Kidney (tissue), 14 donors: Measurements from ENCODE around the gene APBB2. TPM values are rescaled to one million over a fixed set of nuclear protein-coding genes. Genes with fewer than 3 reads are reported as not detected.
A peak's percentile ranks its signal among the peaks of the same experiment; 100 is the strongest.

Experiments used
- DNase-seq, 5 donors: peaks; one replicate each; pipeline ENCODE4 v3.0.0-alpha.2; 2013 to 2020
- FAIRE-seq: peaks from 2 replicates; lab custom pipeline; 2012; peaks lifted over from hg19 to GRCh38; lab: Jason Lieb, UNC
- H3K27ac ChIP-seq, 2 donors: one replicate each; pipeline ENCODE4 v1.7.0; 2013; ENCODE audit warnings: low read depth in 2 of 2, low read length in 2 of 2, inconsistent platforms in 1 of 2
- H3K27me3 ChIP-seq: one replicate; pipeline ENCODE4 v1.7.1; 2013; ENCODE audit warnings: low read length, inconsistent platforms; ENCODE audit not compliant: control insufficient read depth, insufficient read depth
- H3K36me3 ChIP-seq, 3 donors: one replicate each; pipeline versions ENCODE4 v1.7.0 to v1.7.1; 2013; ENCODE audit warnings: low read length in 3 of 3, control low read depth in 1 of 3, inconsistent platforms in 1 of 3; ENCODE audit not compliant: insufficient read depth in 3 of 3, control insufficient read depth in 2 of 3
- H3K4me1 ChIP-seq, 3 donors: one replicate each; pipeline versions ENCODE4 v1.7.0 to v1.7.1; 2013; ENCODE audit warnings: low read length in 3 of 3, inconsistent platforms in 1 of 3, low read depth in 1 of 3; ENCODE audit not compliant: control insufficient read depth in 2 of 3, insufficient read depth in 2 of 3
- H3K4me3 ChIP-seq, 3 donors: one replicate each; pipeline versions ENCODE4 v1.7.0 to v1.8.1; 2013; ENCODE audit warnings: low read length in 3 of 3, control low read depth in 1 of 3, inconsistent platforms in 1 of 3
- H3K9ac ChIP-seq, 3 donors: one replicate each; pipeline versions ENCODE4 v1.7.0 to v1.7.1; 2013; ENCODE audit warnings: low read length in 3 of 3, control low read depth in 1 of 3, inconsistent platforms in 1 of 3
- H3K9me3 ChIP-seq, 3 donors: one replicate each; pipeline versions ENCODE4 v1.7.0 to v1.7.1; 2013; ENCODE audit warnings: low read length in 3 of 3, control low read depth in 1 of 3, inconsistent platforms in 1 of 3; ENCODE audit not compliant: control insufficient read depth in 2 of 3, insufficient read depth in 1 of 3
- intact Hi-C: fragments of 100-400 bp; cut with DNase I; formaldehyde crosslinking; loops from one replicate; pipeline ENCODE4 v1.11.1; 2022
- polyA plus RNA-seq: library from polyadenylated mRNA; stranded (reverse); fragments of 350-450 nt; fragmentation: Illumina TruSeq; extraction: RNeasy Lipid Tissue Mini Kit (QIAGEN cat#74804); gene quantifications from one replicate; pipeline ENCODE4 v1.2.3, GENCODE V29; 2014; ENCODE audit warnings: low read depth, low replicate concordance; ENCODE audit not compliant: insufficient read depth
- total RNA-seq: library from RNA; stranded (reverse); fragmentation: NEBNext Ultra II Directional; extraction: Animal tissue kit (Norgen Biotek cat#: 25700); gene quantifications from one replicate; pipeline ENCODE4 v1.2.1, GENCODE V29; 2021
- TF ChIP-seq, protein P1 (sequence below): IDR thresholded peaks from 3 replicates; pipeline ENCODE4 v1.5.1; 2012; ENCODE audit warnings: mild to moderate bottlenecking, moderate library complexity, borderline replicate concordance; ENCODE audit not compliant: insufficient read depth; ENCODE audit errors: extremely low read depth
- donor health status: control.
- donor health status: control.
- donor health status: control.
- donor health status: control.
- donor health status: control.
- donor health status: DM: yes; HTN: yes; CAD: no.
- donor health status: Normal renal cell carcinoma (clear cell type).

The APBB2 gene
- total and polyA plus RNA-seq, 2 donors from 2014 or later = 13.4 to 65.6 TPM

DNA sequence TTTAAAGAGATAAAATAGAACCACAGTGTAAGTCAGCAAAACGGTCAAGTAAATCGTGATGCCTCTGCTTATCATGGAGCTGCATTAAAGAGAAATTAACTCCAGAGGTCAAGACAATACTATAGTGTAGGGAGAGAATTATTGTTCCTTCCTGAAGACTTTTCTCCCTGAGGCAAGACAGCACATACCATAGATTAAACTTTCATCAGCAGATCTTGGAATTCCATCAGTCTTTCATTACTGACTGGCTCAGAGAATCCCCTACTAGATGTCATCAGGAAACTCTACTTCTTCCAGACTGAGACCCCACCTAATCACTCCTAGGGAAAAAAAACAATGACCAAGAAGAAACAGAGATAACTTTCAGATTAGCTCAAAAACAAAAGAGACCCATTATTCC is 333.2 kb downstream of the APBB2 start:
- DNase-seq = no peak
- intact Hi-C loops = no loop called here
- FAIRE-seq = no peak
- peaks cover 0 to 7% (median 5%) of the 10 kb centered on the region in 3 donors for H3K36me3 ChIP-seq
- no peak overlapping the region for H3K9ac ChIP-seq
- TF ChIP-seq, protein P1, sequence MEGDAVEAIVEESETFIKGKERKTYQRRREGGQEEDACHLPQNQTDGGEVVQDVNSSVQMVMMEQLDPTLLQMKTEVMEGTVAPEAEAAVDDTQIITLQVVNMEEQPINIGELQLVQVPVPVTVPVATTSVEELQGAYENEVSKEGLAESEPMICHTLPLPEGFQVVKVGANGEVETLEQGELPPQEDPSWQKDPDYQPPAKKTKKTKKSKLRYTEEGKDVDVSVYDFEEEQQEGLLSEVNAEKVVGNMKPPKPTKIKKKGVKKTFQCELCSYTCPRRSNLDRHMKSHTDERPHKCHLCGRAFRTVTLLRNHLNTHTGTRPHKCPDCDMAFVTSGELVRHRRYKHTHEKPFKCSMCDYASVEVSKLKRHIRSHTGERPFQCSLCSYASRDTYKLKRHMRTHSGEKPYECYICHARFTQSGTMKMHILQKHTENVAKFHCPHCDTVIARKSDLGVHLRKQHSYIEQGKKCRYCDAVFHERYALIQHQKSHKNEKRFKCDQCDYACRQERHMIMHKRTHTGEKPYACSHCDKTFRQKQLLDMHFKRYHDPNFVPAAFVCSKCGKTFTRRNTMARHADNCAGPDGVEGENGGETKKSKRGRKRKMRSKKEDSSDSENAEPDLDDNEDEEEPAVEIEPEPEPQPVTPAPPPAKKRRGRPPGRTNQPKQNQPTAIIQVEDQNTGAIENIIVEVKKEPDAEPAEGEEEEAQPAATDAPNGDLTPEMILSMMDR = no peak
- H3K27ac ChIP-seq = no peak overlapping the region
- H3K4me1 ChIP-seq = peaks cover 0 to 12% (median 11%) of the 10 kb centered on the region in 3 donors
- no peaks in the 10 kb centered on the region for H3K27me3 ChIP-seq
- H3K9me3 ChIP-seq = no peaks in the 10 kb centered on the region
- no peak overlapping the region for H3K4me3 ChIP-seq

DNA sequence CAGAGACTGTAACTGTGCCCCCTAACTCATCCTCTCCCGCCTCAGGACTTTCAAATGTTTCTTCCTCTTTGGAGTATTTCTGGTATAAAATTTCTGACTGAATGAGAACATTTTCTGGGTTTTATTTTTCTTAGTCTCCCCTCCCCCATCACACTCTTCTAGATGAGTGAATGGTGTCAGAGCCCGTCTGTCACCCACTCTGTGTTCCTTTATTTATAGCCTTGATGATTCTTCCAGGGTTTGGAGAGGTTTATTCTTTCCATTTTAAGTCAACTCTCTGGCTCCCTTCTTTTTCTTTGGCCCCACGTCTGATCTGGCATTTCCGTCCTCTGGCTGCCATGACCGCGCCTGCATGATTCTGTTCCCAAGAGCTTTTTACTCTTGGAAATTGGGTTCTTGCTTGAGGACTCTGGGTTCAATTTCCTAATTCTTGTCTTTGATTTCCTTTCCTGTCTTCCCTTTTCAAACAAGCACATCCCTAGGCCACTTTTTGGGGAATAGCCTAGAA is 335.7 kb downstream of the APBB2 start:
- Histone ChIP-seq H3K27me3 (no peaks in the 10 kb centered on the region), H3K9ac (no peak overlapping the region), H3K27ac (peak overlapping the region in 1 of 2 donors; percentile 47), H3K9me3 (no peaks in the 10 kb centered on the region), H3K36me3 (peaks cover 0 to 7% (median 3%) of the 10 kb centered on the region in 3 donors), H3K4me1 (peaks cover 0 to 30% (median 16%) of the 10 kb centered on the region in 3 donors), H3K4me3 (no peak overlapping the region)
- intact Hi-C loops = no loop called here
- TF ChIP-seq, protein P1 = no peak
- DNase-seq (no peak), FAIRE-seq (no peak)

GRCh38 chr4:40877081-40877480 is 337.3 kb downstream of the APBB2 start:
- TF ChIP-seq, protein P1 = no peak
- Histone ChIP-seq H3K9ac (no peak overlapping the region), H3K36me3 (peaks cover 0 to 3% (median 0%) of the 10 kb centered on the region in 3 donors), H3K4me1 (peaks cover 0 to 30% (median 11%) of the 10 kb centered on the region in 3 donors), H3K27me3 (no peaks in the 10 kb centered on the region), H3K9me3 (no peaks in the 10 kb centered on the region), H3K4me3 (no peak overlapping the region), H3K27ac (no peak overlapping the region)
- DNase-seq (no peak), FAIRE-seq (no peak)
- intact Hi-C loops = no loop called here
